GM18502 (cell line): ENCODE data around the gene DDX27.

Source experiments
- ATAC-seq: cut with Tn5 transposase; IDR thresholded peaks from one replicate; pipeline ENCODE4 v1.9.1; 2021; ENCODE audit warnings: mild to moderate bottlenecking; ENCODE audit not compliant: unreplicated experiment, poor library complexity

DDX27 gene

DNA sequence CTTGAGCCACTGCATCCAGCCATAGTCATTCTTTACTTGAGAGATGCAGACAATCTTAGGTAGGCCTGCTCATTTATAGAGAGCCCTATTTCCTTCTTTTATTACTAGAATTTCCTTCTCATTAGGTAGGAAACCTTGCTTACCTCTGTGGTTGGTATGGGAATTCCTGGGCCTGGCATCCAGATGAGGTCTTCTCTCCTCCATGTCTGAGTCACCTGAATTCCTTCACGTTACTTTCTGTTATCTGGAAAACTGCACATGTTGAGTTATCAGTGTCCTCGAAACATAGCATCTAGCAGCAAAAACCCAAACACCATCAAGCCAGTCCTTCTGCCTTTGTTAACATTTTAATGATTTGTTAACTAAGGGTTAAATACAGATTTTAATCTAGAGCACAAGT lies 56.4 kb downstream of the DDX27 start:
- no peak for ATAC-seq

DNA sequence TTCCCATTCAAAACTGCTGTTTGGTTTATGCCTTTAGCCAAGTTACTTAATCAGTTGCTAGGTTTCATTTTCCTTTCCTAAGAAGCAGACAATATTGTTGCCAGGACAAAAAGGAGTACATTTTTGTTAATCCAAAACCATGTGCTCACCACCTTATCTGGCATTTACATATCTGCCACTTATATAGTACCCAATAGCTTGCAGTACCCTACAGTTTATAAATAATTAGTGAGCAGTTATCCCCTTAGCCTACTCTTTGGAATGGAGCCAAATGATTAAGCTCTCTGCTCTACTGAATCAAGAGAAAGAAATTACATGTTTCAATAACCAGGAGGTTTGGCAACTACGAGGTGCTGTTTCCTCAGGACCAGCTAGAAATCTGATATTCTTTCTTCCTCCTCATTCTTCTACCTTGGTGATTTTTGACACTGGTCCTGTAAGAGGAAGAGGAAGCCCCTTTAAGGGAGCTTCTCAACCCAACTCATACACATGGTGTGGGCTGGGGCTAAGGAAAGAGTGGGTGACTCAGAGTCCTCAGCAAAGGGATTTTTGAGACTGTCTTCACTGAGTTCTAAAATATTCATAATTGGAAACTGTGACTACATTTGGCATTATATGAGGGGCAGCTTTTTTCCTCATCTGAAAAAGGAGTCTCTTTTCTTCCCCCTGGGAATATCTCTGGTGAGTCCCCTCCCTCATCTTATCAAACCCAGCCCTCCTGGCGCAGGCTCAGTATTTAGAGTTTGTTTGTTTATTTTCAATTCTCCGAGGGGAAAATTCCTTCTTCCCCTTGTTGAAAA lies 57.1 kb downstream of the DDX27 start:
- ATAC-seq, result no peak

- ATAC-seq, result no peak
Observed at GRCh38 chr20:49276961-49277785, 58.0 kb downstream of the DDX27 start.

- no peak for ATAC-seq
Observed at GRCh38 chr20:49277786-49278035, 58.5 kb downstream of the DDX27 start.

DNA sequence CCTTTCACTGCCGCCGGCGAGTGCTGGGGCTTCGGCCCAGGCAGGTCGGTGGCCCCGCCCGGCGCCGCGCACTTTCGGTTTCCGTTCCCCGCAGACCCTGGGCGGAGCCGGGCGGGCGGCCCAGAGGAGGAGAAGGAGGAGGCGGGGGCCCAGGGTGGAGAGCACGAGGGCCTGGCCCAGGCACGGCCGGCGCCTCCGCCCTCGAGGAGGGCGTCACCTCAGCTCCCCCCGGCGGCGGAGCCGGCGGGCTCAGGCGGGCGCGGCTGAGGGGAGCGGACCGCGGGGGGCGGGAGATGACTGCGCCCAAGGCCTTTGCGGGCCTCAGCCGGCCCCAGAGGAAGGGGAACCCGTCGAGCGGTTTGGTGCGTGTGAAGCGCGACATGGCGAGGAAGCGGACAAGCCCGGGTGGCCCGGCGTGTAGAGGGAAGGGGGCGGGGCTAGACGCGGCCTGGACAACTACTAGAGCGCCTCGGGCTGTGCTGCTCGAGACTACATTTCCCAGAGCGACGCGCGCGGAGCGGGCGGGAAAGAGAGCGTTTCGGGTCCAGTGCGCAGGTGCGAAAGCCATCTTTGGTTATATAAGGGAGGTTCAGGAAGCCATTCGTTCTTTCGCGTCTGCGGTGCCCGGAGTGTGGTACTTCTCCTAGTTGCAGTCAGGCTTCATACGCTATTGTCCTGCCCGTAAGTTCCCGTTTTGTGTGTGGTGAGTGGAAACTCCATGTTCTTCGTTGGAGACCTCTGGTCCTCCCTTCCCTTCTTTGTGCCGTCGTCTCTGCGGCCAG lies 59.0 kb downstream of the DDX27 start, which contains the start of gene ZNFX1:
Gene ZNFX1 (minus strand): TSS at position 22 of the 782 bp plus-strand sequence. CDS start 2,218 bp downstream, outside the sequence.
- peak; percentile 83 for ATAC-seq

DNA sequence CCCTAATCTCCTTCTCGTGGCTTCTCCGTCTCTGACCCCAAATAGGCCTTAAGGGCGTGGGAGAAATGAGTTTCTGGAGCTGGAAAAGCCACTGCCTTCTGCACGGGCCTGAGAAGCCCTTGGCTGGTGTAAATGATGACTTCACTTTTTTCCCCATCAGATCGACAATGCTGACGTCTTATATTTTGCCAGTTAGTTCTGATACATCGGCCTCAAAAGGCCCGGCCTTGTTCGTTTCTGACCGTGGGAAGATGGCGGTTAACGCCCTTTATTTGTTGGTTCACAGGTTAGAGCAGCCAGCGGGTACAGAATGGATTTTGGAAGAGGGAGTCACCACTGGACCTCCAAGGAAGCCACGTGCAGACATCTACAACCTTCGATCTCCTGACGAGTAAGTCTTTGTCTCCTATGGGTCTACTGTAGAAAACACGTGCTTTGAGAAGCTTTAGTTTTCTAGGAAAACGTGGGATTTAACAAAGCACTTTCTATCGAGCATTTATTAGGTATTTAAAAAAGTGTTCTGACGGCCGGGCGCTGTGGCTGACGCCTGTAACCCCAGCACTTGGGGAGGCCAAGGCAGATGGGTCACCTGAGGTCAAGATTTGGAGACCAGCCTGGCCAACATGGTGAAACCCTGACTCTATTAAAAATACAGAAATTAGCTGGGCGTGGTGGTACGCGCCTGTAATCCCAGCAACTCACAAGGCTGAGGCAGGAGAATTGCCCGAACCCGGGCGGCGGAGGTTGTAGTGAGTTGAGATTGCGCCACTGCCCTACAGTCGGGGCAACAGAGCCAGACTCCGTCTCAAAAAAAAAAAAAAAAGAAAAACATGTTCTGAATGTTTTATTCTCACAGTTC lies 59.8 kb downstream of the DDX27 start:
- no peak for ATAC-seq

GRCh38 chr20:49279677-49280462 lies 60.7 kb downstream of the DDX27 start:
- ATAC-seq, result no peak

DNA sequence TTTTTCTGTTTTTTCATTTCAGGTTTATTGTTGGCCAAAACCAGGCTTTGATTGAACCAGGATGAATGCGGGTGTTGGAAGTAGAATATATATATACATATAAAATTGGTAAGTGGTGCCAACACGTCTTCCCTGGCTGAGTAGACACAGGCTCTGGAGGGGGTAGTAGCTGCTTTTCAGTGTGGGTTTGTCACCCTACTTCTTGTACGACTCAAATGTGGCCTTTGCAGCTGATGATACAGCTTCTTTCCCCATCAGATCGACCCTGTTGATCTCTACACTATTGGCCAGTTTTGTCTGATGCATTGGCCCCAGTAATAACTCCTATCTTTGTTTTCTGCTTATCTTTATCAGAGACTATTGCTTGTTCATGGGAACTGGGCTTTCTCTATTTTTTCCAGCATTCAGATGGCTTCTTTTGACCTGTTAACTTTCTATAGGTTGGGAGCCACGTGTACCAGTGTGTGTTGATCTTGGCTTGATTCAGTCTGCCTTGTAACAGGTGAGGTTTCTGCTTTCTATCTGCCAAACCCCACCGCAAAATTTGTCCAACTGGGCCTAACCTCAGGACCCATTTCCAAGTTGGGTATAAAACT lies 61.3 kb downstream of the DDX27 start:
- ATAC-seq, result no peak

GRCh38 chr20:49281059-49281912 lies 62.1 kb downstream of the DDX27 start:
- ATAC-seq, result no peak

- ATAC-seq, result no peak
Observed at GRCh38 chr20:49281913-49282467, 62.8 kb downstream of the DDX27 start.

DNA sequence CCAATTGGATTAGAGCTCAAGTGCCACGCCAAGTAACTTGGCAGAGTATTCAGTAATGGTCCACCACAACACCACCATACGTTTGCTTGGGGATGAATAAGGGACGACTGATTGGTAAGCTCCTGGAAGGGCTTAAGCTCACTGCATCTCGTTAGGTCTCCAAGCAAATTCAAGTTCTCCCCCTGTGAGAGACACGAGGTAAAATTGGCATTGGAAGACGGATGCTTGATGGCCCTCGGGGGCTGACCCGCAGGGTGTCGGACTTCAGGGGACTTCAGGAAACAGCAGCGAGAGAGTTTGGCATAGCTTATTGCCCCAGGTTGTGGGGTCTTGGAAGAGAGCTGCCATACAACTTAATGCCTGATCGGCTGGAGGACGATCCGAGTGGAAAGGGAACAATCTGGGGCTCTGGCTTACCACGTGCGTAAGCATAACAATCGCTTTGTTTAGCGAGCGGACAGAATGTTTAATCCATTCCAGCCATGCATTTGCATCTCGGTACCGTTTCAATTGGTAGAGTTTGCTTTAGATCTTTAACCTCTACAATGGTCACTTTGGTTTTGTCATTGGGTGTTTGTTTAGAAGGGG lies 63.5 kb downstream of the DDX27 start:
- ATAC-seq, result no peak

- ATAC-seq, result no peak
Observed at GRCh38 chr20:49283176-49283702, 64.0 kb downstream of the DDX27 start.

- ATAC-seq, result no peak
Observed at GRCh38 chr20:49283703-49284625, 64.7 kb downstream of the DDX27 start.

DNA sequence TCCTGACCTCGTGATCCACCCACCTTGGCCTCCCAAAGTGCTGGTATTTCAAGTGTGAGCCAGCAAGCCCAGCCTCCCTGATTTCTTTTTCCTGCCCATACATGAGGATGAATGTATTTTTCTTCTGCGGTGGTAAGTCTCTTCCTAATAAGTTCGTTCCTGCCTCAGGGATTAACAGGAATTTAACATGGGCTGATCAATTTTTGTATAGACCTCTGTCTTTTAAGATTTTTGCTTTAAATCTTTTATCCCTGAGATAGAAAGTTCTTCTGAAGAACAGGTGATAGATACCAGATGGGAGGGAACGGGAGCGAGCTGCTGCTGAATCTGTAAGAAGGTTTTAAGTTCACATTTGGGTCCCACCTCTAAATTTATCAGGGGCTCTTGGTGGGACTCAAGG lies 65.6 kb downstream of the DDX27 start:
- no peak for ATAC-seq

DNA sequence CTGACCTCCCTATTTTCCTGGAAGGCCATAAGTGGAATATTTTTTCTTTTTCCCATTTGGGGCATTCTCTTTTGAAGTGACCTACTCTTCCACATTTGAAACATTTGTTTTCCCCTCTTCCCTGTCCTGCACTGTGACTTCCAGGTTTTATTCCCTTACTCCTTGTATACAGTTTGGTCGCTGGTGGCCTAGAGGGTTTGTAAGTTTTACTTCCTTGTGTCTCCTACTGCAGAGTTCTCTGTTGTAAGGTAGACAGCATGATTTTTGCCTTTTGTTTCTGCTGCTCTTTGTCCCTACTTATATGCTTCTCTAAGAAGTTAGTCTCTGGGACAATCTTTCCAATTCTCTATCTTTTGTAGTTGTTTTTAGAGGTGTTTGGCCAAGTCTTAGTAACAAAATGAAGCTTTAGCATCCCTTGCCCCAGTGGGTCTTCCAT lies 66.0 kb downstream of the DDX27 start:
- ATAC-seq, result no peak
